Astrocyte (in vitro differentiated cells and primary cell): ENCODE measurements around the gene LBR.

Experiments
- CTCF ChIP-seq: IDR thresholded peaks from 2 replicates; pipeline ENCODE4 v1.5.1; 2011; ENCODE audit warnings: low read depth, mild to moderate bottlenecking, inconsistent platforms, low read length, moderate library complexity; ENCODE audit not compliant: insufficient read depth
- EZH2 ChIP-seq: IDR thresholded peaks from 2 replicates; pipeline ENCODE4 v1.6.1; 2012; ENCODE audit warnings: mild to moderate bottlenecking, low read length, inconsistent platforms; ENCODE audit not compliant: insufficient read depth

- TF ChIP-seq CTCF = no peak
- no peak for TF ChIP-seq EZH2
Observed at GRCh38 chr1:225355863-225356262, 72.0 kb downstream of the LBR start.
